H1 (cell line): ENCODE measurements around the gene ATF7. TPM values are rescaled to one million over a fixed set of nuclear protein-coding genes. Genes with fewer than 3 reads are reported as not detected.

Experiments
- CEBPB ChIP-seq: IDR thresholded peaks from 2 replicates; pipeline ENCODE4 v1.6.1; 2012; ENCODE audit warnings: low read depth, low read length
- CHD7 ChIP-seq: fragments of 300-600 bp; sonication (generic); IDR thresholded peaks from 2 replicates; pipeline ENCODE4 v1.7.1; 2012; ENCODE audit warnings: low read length, moderate library complexity, mild to moderate bottlenecking, inconsistent platforms; ENCODE audit not compliant: insufficient replicate concordance
- EZH2 ChIP-seq: fragments of 200-600 bp; sonication (generic); IDR thresholded peaks from 2 replicates; pipeline ENCODE4 v1.7.1; 2012; ENCODE audit warnings: low read depth, mild to moderate bottlenecking, moderate library complexity, low read length, inconsistent platforms; ENCODE audit not compliant: severe bottlenecking
- KDM1A ChIP-seq: fragments of 200-600, 300-600 bp; sonication (generic); IDR thresholded peaks from 2 replicates; pipeline ENCODE4 v1.7.1; 2016; ENCODE audit warnings: mild to moderate bottlenecking, low read length, borderline replicate concordance
- KDM4A ChIP-seq: IDR thresholded peaks from one replicate; pipeline ENCODE4 v1.7.1; 2012; ENCODE audit warnings: low read depth, mild to moderate bottlenecking, moderate library complexity, low read length, inconsistent platforms; ENCODE audit not compliant: severe bottlenecking
- PHF8 ChIP-seq: fragments of 200-600 bp; sonication (generic); conservative IDR thresholded peaks from 2 replicates; pipeline ENCODE4 v1.7.1; 2012; ENCODE audit warnings: low read depth, mild to moderate bottlenecking, inconsistent platforms, low read length, moderate library complexity
- SIRT6 ChIP-seq: IDR thresholded peaks from one replicate; pipeline ENCODE4 v1.7.1; 2012; ENCODE audit warnings: low read length, inconsistent platforms
- SP1 ChIP-seq: IDR thresholded peaks from 2 replicates; pipeline ENCODE4 v1.6.1; 2011; ENCODE audit warnings: low read depth, low read length
- polyA plus RNA-seq, 7 experiments: library from polyadenylated mRNA; depleted of rRNA in 3 of 7; stranded (reverse) in 5 of 7; unstranded in 2 of 7; fragments of >200 nt in 5 of 7; fragments of 200-250 nt in 2 of 7; gene quantifications; 1 replicate in 5 of 7; 2 replicates in 1 of 7; 4 replicates in 1 of 7; pipeline versions ENCODE4 v1.2.1 to v1.2.3, GENCODE V29; 2011 to 2013; ENCODE audit warnings: missing spikeins in 2 of 7, mixed read lengths in 2 of 7
- total RNA-seq: library from RNA; stranded (reverse); fragmentation: NEBNext Ultra II Directional; extraction: Animal tissue kit (Norgen Biotek cat#: 25700); gene quantifications from 2 replicates; pipeline ENCODE4 v1.2.1, GENCODE V29; 2021

The ATF7 gene
- total and polyA plus RNA-seq, 2 of the 8 experiments (the other 6 are each of a cell fraction or from before 2014, with no cell fraction given) = 10.1 to 16.6 TPM

DNA sequence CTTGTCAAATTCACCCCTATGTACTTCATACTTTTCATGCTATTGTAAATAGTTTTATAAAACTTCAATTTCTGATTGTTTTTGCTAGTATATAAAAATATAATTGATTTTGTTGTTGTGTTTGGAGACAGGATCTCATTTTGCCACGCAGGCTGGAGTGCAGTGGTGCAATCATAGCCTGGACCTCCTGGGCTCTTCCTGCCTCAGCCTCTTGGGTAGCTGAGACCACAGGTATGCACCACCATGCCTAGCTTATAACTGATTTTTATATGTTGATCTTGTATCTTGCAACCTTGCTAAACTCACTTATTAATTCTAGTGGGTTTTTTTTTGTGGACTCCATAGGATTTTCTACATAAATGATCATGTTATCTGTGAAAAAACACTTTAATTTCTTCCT lies 26.2 kb upstream of the ATF7 start (continued):
- TF ChIP-seq CHD7 = no peak
- no peak for TF ChIP-seq CEBPB
- no peak for TF ChIP-seq KDM4A
- TF ChIP-seq SP1 = no peak
- no peak for TF ChIP-seq EZH2
- TF ChIP-seq SIRT6 = no peak
- no peak for TF ChIP-seq KDM1A
- no peak for TF ChIP-seq PHF8
